Measurements from ENCODE around the gene DNAJB2.
A peak's percentile ranks its signal among the peaks of the same experiment; 100 is the strongest.

Gene DNAJB2

GRCh38 chr2:219279151-219279915, at the start of gene DNAJB2:
DNAJB2 (plus strand) TSS chr2:219279366; CDS start chr2:219279834, 468 bp downstream.
- peak; percentile 96 to 97 for DNase-seq (ENCODE audit: low read depth in 2 of 2)

- no peak for DNase-seq (ENCODE audit: low read depth in 2 of 2)
Measured at GRCh38 chr2:219230059-219230540, 49.1 kb upstream of the DNAJB2 start.

- DNase-seq (ENCODE audit: low read depth in 2 of 2): no peak
Measured at GRCh38 chr2:219234331-219234730, 44.8 kb upstream of the DNAJB2 start.

GRCh38 chr2:219243291-219243761, 35.8 kb upstream of the DNAJB2 start:
- no peak for DNase-seq (ENCODE audit: low read depth in 2 of 2)

- DNase-seq (ENCODE audit: low read depth in 2 of 2): no peak
Measured at GRCh38 chr2:219244789-219245147, 34.4 kb upstream of the DNAJB2 start.

GRCh38 chr2:219245148-219245898, 33.8 kb upstream of the DNAJB2 start, which contains the start of the genes GLB1L and STK16:
GLB1L (minus strand) TSS chr2:219245444; CDS start chr2:219243573, 1,871 bp downstream.
STK16 (plus strand) TSS chr2:219245479; CDS start chr2:219246000, 521 bp downstream.
- DNase-seq (ENCODE audit: low read depth in 2 of 2): peak; percentile 81 to 83

GRCh38 chr2:219245899-219246230, 33.3 kb upstream of the DNAJB2 start:
- no peak for DNase-seq (ENCODE audit: low read depth in 2 of 2)

GRCh38 chr2:219246559-219246958, 32.6 kb upstream of the DNAJB2 start:
- DNase-seq (ENCODE audit: low read depth in 2 of 2): no peak

GRCh38 chr2:219247678-219248642, 31.2 kb upstream of the DNAJB2 start:
- no peak for DNase-seq (ENCODE audit: low read depth in 2 of 2)

GRCh38 chr2:219248845-219249202, 30.3 kb upstream of the DNAJB2 start:
- DNase-seq (ENCODE audit: low read depth in 2 of 2): no peak

- no peak for DNase-seq (ENCODE audit: low read depth in 2 of 2)
Measured at GRCh38 chr2:219249203-219249980, 29.8 kb upstream of the DNAJB2 start.

- DNase-seq (ENCODE audit: low read depth in 2 of 2): no peak
Measured at GRCh38 chr2:219250049-219250781, 29.0 kb upstream of the DNAJB2 start.

- no peak for DNase-seq (ENCODE audit: low read depth in 2 of 2)
Measured at GRCh38 chr2:219251656-219252055, 27.5 kb upstream of the DNAJB2 start.

GRCh38 chr2:219252084-219252483, 27.1 kb upstream of the DNAJB2 start:
- no peak for DNase-seq (ENCODE audit: low read depth in 2 of 2)

- DNase-seq (ENCODE audit: low read depth in 2 of 2): no peak
Measured at GRCh38 chr2:219252570-219252899, 26.6 kb upstream of the DNAJB2 start.

GRCh38 chr2:219252900-219253752, 26.0 kb upstream of the DNAJB2 start, which contains the start of gene TUBA4B:
TUBA4B (plus strand) TSS chr2:219253243; CDS start chr2:219253408, 165 bp downstream.
- DNase-seq (ENCODE audit: low read depth in 2 of 2): no peak

GRCh38 chr2:219253753-219254589, 25.2 kb upstream of the DNAJB2 start, which contains the start of gene TUBA4A:
TUBA4A (minus strand) TSS chr2:219253918; CDS start chr2:219253858, 60 bp downstream.
- peak; percentile 80 to 84 for DNase-seq (ENCODE audit: low read depth in 2 of 2)

GRCh38 chr2:219254590-219255201, 24.5 kb upstream of the DNAJB2 start:
- no peak for DNase-seq (ENCODE audit: low read depth in 2 of 2)
